Cerebellar cortex (tissue), 1 donor: ENCODE results near the gene METTL16.

Experiments
- DNase-seq: peaks from one replicate; pipeline ENCODE4 v3.0.0-alpha.2; 2015; ENCODE audit warnings: low spot score

The METTL16 gene

GRCh38 chr17:2415081-2415480 lies 96.6 kb downstream of the METTL16 start:
- DNase-seq: no peak

- no peak for DNase-seq
Observed at GRCh38 chr17:2414446-2415064, 97.1 kb downstream of the METTL16 start.

GRCh38 chr17:2412561-2413021 lies 99.1 kb downstream of the METTL16 start:
- peak; percentile 89 for DNase-seq

- DNase-seq: no peak
Observed at GRCh38 chr17:2410951-2411350, 100.7 kb downstream of the METTL16 start.

- no peak for DNase-seq
Observed at GRCh38 chr17:2406903-2407790, 104.5 kb downstream of the METTL16 start.

GRCh38 chr17:2406271-2406902 lies 105.3 kb downstream of the METTL16 start:
- no peak for DNase-seq

GRCh38 chr17:2405247-2405926 lies 106.3 kb downstream of the METTL16 start:
- no peak for DNase-seq

GRCh38 chr17:2403044-2403443 lies 108.6 kb downstream of the METTL16 start:
- DNase-seq: no peak

GRCh38 chr17:2402544-2402943 lies 109.1 kb downstream of the METTL16 start:
- no peak for DNase-seq

- DNase-seq: peak; percentile 99
Observed at GRCh38 chr17:2401426-2402221, 110.1 kb downstream of the METTL16 start.

- DNase-seq: peak; percentile 92
Observed at GRCh38 chr17:2400877-2401425, 110.7 kb downstream of the METTL16 start, which contains the start of gene MNT. TSS of gene MNT (minus strand) at chr17:2401060. CDS start at chr17:2400712, 348 bp downstream.

GRCh38 chr17:2400474-2400866 lies 111.2 kb downstream of the METTL16 start:
- DNase-seq: no peak

GRCh38 chr17:2399572-2400473 lies 111.9 kb downstream of the METTL16 start:
- peak; percentile 92 for DNase-seq

- DNase-seq: peak; percentile 59
Observed at GRCh38 chr17:2398655-2399571, 112.8 kb downstream of the METTL16 start.

- no peak for DNase-seq
Observed at GRCh38 chr17:2398182-2398581, 113.5 kb downstream of the METTL16 start.

GRCh38 chr17:2397247-2398171 lies 114.2 kb downstream of the METTL16 start:
- no peak for DNase-seq

GRCh38 chr17:2396568-2397246 lies 115.0 kb downstream of the METTL16 start:
- peak; percentile 92 for DNase-seq
